Activated naive CD8-positive, alpha-beta T cell treated with anti-CD3 and anti-CD28 coated beads for 36 hours (primary cell): Measurements from ENCODE around the gene SAMHD1. TPM values are rescaled to one million over a fixed set of nuclear protein-coding genes. Genes with fewer than 3 reads are reported as not detected.
"Not testable (repeated sequence)": the region's sequence is repeated elsewhere in the genome, so short reads cannot be mapped to it uniquely, and the experiment has no call there.

Source experiments
- DNase-seq: peaks from one replicate; pipeline ENCODE4 v3.0.0; 2021
- H3K27ac Mint-ChIP-seq: one replicate; pipeline ENCODE4 v1.8.0; 2022; ENCODE audit warnings: mild to moderate bottlenecking, moderate library complexity, mixed read lengths
- H3K27me3 Mint-ChIP-seq: one replicate; pipeline ENCODE4 v1.8.0; 2022; ENCODE audit warnings: mild to moderate bottlenecking, mixed read lengths
- H3K36me3 Mint-ChIP-seq: one replicate; pipeline ENCODE4 v1.8.0; 2021; ENCODE audit warnings: mild to moderate bottlenecking, mixed read lengths
- H3K4me1 Mint-ChIP-seq: one replicate; pipeline ENCODE4 v1.8.0; 2021; ENCODE audit warnings: mixed read lengths
- H3K4me3 Mint-ChIP-seq: one replicate; pipeline ENCODE4 v1.8.0; 2022; ENCODE audit warnings: mild to moderate bottlenecking, moderate library complexity, mixed read lengths
- H3K9me3 Mint-ChIP-seq: one replicate; pipeline ENCODE4 v1.8.0; 2022; ENCODE audit warnings: mixed read lengths
- total RNA-seq, 2 experiments: library from RNA; stranded (reverse); gene quantifications; one replicate each; pipeline ENCODE4 v1.2.3, GENCODE V29; 2021

SAMHD1 gene
- total RNA-seq, 2 experiments from 2014 or later: 35.6 to 43.2 TPM

DNA sequence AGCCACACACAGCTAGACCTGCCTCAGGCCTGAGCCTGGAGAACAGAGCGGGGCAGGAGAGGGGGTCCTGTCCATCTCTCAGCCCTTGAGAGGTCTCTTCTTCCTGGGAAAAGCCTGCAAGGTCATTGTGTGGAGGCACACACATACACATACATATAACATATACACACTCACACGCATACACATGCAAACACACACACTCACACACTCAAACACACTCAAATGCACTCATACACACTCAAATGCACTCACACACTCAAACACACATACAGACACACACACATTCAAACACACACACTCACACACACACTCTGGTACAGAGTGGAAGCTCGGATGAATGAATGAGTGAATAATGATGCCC is 75.1 kb downstream of the SAMHD1 start:
- Mint-ChIP-seq H3K4me1 (peaks cover under 1% of the 10 kb centered on the region), H3K36me3 (no peaks in the 10 kb centered on the region), H3K9me3 (no peaks in the 10 kb centered on the region), H3K27ac (no peak overlapping the region), H3K27me3 (no peaks in the 10 kb centered on the region), H3K4me3 (no peak overlapping the region)
- no peak for DNase-seq

DNA sequence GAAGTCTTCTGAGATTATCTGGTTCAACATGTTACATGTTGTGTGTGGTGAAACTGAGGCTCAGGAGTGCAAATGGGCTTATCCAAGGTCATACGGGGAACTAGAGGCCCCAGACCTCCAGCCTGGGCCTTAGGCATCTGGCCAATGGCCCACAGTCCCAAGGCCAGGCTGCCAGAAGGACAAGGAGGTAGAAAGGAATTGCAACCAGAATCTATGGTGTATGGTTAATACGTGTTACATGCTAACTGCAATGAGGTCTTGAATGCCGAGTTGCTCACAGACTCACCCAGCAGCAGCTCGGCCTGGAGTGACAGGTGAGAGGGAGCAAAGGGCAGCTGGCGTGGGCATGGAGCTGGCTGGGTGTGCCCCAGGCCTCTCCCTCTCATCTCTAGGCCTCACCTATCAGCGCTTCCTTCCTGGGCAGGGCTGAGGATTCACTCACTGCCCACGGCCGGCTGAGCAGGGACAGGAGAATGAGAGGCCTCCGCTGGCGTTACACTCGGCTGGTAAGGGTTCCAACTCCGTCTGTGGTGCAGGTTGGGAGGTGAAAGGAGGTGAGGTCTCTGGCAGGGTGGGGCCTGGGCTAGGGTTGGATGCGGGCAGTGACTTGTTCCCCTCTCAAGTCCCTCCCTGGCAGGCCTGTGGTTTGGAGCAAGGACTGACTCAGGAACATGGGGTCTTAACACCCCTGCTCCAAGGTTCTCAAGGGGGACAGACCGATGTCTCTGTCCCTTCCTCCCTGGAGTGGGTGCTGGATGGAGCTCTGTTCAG is 75.6 kb downstream of the SAMHD1 start, which contains the start of gene TLDC2:
Gene TLDC2 (plus strand): TSS at position 437 of the 771 bp plus-strand sequence. CDS start 37 bp downstream, at position 474.
- H3K9me3 Mint-ChIP-seq: no peaks in the 10 kb centered on the region

DNA sequence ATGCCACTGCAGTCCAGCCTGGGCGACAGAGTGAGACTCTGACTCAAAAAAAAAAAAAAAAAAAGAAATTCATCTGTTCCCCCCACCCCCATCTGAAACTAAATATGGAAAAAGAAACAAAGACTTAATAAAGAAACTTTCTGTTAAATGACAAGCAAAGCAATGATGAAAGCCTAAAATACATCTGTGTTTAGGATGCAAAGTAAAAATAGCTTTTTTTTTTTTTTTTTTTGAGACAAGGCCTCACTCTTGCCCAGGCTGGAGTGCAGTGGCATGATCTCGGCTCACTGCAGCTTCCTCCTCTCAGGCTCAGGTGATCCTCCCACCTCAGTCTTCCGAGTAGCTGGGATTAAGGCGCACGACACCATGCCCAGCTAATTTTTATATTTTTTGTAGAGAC is 76.4 kb downstream of the SAMHD1 start:
- H3K36me3 Mint-ChIP-seq, H3K27ac Mint-ChIP-seq, H3K9me3 Mint-ChIP-seq, DNase-seq, H3K4me3 Mint-ChIP-seq, H3K27me3 Mint-ChIP-seq, H3K4me1 Mint-ChIP-seq: not testable (repeated sequence)

More for the DNA sequence above, 75.6 kb downstream of the SAMHD1 start, which contains the start of gene TLDC2:
- Mint-ChIP-seq H3K27me3 (no peaks in the 10 kb centered on the region), H3K27ac (no peak within 1 kb of the TSS), H3K4me1 (no peaks in the 10 kb centered on the region), H3K4me3 (no peak within 1 kb of the TSS), H3K36me3 (no peaks in the 10 kb centered on the region)
- no peak for DNase-seq

DNA sequence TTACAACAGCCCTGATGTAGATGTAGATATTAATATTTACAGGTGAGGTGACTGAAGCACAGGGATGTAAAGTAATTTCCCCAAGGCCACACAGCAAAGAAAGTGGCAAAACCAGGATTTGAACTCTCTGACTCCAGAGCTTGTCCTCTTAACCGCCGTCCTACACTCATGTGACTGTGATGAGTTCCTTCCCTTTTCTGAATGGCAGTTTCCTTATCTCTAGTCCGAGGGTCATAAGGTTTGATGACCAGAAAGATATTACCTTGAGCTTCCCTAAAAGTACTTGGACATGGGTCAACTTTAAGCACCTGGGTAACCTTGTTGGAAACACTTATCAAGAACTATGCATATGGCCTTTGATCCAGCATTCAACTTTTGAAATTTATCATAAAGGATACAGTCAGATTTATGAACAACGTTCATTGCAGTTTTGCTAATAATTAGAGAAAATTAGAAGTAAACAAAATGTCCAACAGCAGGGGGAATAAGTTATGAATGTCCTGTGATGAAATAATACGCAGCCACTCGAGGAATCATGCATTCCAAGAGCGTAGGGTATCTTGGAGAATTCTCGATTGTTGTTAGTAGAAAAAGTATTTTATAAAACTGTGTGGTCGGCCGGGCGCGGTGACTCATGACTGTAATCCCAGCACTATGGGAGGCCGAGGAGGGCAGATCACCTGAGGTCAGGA is 77.9 kb downstream of the SAMHD1 start:
- Mint-ChIP-seq H3K36me3 (no peaks in the 10 kb centered on the region), H3K9me3 (no peaks in the 10 kb centered on the region), H3K4me1 (no peaks in the 10 kb centered on the region), H3K27me3 (no peaks in the 10 kb centered on the region), H3K4me3 (no peak overlapping the region), H3K27ac (no peak overlapping the region)
- no peak for DNase-seq

DNA sequence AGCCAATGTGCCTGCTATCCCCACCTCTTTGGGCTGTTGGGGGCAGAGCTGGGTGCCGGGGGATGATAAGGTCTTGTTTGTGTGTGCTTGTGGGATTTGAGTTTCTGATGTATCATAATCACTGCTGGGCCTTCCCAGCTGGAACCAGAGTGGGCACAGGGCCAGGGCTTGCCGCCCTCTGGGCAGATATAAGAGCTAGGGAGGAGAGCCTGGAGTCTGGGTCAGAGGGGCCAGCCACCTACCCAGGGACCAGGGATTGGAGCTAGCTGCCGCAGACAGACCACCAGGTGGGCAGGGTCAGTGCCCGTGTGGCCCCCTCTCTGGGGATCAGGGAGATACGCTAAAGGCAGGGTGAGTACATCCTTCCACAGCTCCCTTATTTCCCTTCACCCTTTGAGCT is 78.7 kb downstream of the SAMHD1 start:
- Mint-ChIP-seq H3K4me1 (no peaks in the 10 kb centered on the region), H3K4me3 (no peak overlapping the region), H3K27me3 (no peaks in the 10 kb centered on the region), H3K9me3 (no peaks in the 10 kb centered on the region), H3K36me3 (no peaks in the 10 kb centered on the region), H3K27ac (no peak overlapping the region)
- DNase-seq: no peak

DNA sequence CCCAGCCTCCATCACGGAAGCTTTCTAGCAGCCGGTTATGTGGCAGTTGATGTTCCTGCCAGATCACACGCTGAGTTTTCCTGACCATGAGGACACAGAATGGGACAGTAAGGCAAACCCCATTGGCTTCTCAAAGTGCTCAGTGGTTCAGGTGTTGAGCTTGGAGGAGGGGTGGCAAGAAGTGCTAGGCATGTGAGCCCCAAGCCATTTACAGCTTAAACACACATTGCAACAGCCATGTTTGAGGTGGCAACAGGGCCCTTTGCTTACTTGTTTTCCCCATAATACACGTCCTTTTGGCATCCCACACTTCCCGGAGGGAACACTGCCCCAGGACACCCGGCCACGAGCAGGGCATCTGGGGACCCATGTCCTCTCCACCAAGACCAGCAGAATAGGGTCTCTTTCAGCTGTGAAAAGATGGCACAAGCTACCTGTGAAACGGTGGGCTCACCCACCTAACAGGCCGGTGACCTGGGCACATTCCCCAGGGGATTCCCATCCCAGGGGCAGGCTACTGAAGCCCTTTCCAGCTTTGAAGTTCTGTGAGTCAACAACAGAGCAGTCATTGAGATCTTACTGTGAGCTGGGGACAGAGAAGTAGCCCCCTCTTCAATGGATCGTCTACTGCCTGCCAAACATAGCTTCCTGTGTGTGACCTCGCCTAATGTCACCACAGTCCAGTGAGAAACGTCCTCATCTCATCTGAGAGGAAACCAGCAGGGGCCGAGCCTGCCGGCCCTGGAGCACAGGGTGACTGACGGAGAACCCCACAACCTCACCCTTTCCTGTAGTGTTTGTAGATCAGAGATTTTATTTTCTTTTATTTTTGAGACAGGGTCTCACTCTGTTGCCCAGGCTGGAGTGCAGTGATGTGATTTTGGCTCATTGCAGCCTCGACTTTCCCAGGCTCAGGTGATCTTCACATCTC is 79.6 kb downstream of the SAMHD1 start:
- Mint-ChIP-seq H3K4me3 (no peak overlapping the region), H3K27ac (no peak overlapping the region), H3K36me3 (no peaks in the 10 kb centered on the region), H3K27me3 (no peaks in the 10 kb centered on the region), H3K4me1 (no peaks in the 10 kb centered on the region), H3K9me3 (no peaks in the 10 kb centered on the region)
- DNase-seq: no peak

DNA sequence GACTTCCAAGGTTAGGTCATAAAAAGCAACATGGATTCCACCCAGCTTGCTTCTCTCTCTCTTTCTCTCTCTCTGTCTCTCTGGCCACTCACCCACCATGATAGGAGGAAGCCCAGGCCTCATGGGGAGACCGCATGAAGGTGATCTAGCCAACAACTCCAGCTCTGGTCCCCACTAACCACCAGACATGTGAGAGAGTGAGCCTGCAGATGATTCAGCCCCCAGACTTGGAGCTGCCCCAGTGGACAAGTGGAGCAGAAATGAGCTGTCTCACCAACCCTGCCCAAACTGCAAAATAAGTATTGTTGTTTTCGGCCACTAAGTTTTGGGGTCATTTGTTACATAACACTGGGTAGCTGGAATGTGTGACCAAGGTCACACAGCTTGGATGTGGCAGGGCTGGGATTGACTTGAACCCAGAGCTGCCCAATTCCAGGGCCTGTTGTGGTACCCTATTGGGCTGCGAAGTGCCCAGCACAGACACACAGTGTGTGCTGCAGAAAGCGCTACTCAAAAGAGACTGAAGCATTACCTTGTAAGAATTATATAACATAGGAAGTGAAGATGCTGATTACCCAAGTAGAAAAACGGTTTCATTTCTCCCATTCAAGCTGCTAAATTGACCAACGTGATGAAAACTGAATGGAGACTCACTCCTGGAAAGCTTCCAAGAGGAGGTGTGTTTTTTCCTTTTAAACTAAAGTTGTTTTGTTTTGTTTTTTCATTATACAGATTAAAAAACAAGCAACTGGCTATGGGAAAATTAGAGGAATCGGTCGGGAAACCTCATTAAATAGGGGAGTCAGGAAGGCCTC is 84.6 kb downstream of the SAMHD1 start:
- Mint-ChIP-seq H3K36me3 (no peaks in the 10 kb centered on the region), H3K4me1 (no peaks in the 10 kb centered on the region), H3K27ac (no peak overlapping the region)

DNA sequence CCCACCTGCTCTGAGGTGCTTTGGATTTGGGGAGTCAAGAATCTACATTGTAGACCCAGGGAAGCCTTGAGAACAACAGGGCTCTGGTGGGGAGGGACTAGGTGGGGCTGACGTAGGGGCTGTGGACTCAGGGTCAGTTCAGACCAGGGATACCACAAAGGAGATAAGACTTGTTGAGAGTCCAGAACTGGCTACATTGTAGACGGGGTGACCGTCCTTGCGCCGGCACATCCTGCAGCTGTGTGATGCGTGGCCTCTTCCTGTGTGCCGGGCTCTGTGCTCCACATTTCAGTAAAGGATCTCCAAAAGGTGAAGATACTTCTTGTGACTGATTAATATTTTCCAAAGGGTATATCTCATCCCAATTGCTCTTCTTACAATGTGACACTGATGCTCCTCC is 85.3 kb downstream of the SAMHD1 start:
- Mint-ChIP-seq H3K4me1 (no peaks in the 10 kb centered on the region), H3K36me3 (no peaks in the 10 kb centered on the region), H3K9me3 (no peaks in the 10 kb centered on the region), H3K27me3 (peaks cover 5% of the 10 kb centered on the region), H3K4me3 (no peak overlapping the region), H3K27ac (no peak overlapping the region)
- no peak for DNase-seq

More for the DNA sequence above, 84.6 kb downstream of the SAMHD1 start:
- Mint-ChIP-seq H3K4me3 (no peak overlapping the region), H3K9me3 (no peaks in the 10 kb centered on the region), H3K27me3 (peaks cover 5% of the 10 kb centered on the region)
- no peak for DNase-seq

DNA sequence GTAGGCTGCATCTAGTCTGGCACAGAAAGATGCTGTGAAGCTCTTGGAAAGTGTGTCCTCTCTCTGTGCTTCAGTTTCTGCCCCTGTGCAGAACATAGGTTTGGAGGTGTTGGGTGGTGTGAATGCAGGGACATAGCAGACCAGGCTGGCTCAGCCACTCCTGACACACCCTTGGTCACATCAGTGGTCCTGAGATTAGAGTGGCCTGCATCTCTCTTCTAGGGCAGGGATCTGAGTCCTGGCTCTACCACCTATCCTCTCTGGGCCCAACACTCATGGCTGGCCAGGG is 85.7 kb downstream of the SAMHD1 start:
- Mint-ChIP-seq H3K27ac (no peak overlapping the region), H3K9me3 (no peaks in the 10 kb centered on the region), H3K4me1 (no peaks in the 10 kb centered on the region), H3K27me3 (peaks cover 5% of the 10 kb centered on the region), H3K36me3 (no peaks in the 10 kb centered on the region), H3K4me3 (no peak overlapping the region)
- no peak for DNase-seq

DNA sequence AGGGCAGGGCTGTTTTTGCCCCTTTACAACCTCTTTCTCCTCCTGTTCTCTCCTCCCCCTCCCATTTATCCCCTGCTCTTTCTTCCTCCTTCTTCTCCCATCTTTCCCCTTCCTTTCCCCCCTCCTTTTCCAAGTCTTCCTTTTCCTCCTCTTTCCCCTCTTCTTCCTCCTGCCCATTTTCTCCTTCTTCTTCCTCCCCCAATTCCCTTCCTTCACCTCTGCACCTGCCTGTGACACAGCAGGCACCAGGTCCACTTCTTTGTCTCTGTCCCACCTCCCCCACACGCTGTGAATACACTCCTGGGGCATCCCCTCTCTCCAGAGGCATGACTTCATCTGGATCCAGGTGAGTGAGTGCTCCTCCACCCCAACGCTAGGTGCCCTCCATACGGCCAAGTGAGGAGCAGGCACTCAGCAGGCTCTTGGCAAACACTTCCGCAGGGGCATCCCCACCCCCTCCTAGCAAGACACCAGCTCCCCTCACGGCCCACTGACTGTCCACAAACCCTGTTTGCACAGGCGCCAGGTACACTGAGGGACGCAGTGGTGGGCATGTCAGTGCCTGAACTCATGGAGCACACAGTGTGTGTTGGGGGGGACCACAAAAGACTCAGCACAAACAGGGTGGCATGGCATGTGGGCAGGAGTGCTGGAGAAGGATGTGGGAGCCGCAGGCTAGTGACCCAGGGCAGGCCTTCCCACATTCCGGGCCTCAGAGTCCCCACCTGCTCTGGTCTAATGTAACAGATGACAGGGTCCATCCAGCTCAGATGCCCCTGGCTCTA is 86.2 kb downstream of the SAMHD1 start:
- Mint-ChIP-seq H3K4me1 (no peaks in the 10 kb centered on the region), H3K27me3 (peaks cover 5% of the 10 kb centered on the region), H3K36me3 (no peaks in the 10 kb centered on the region), H3K9me3 (no peaks in the 10 kb centered on the region), H3K4me3 (peak overlapping the region; percentile 54), H3K27ac (no peak overlapping the region)
- DNase-seq: no peak

DNA sequence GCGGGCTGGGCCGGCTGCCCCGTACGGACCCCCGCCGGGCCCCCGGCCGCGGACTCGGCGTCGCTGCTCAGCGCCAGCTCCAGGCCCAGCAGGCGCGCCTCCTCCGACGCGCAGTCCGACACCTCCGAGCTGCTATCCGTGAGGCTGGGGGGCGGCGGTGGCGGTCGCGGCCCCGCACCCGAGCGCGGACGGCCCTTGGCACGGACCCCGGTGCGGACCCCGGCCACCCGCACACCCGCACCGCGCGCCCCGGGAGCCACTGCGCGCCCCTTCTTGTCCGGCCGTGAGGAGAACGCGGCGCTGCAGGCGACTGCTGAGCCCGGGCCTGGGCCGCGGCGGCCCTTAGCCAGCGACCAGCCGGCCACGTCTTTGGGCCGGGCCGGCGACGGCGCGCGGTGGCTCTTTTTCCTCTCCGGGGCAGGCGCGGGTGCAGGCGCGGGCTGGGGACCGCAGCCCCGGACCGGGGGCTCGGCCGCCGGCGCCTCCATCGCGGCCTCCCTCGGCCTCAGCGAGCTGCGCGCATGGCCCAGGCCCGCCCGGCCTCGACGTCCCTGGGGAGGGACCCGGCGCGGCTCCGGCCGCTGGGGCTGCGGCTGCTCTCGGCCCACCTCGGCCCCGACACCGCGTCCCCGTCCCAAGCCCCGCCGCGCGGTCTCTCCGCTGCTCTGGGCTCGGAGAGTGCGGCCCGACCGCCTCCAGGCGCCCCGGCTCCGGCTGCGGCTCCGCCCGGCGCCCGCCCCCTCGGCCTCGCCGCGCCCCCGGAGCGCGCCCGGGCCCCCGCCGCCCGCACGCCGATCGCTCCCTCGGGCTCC is 88.4 kb downstream of the SAMHD1 start:
- DNase-seq: no peak
- H3K27ac Mint-ChIP-seq: no peak overlapping the region
- H3K27me3 Mint-ChIP-seq: peaks cover 5% of the 10 kb centered on the region
- no peaks in the 10 kb centered on the region for H3K36me3 Mint-ChIP-seq
- H3K4me3 Mint-ChIP-seq: no peak overlapping the region
- H3K9me3 Mint-ChIP-seq: no peaks in the 10 kb centered on the region
- H3K4me1 Mint-ChIP-seq: no peaks in the 10 kb centered on the region

DNA sequence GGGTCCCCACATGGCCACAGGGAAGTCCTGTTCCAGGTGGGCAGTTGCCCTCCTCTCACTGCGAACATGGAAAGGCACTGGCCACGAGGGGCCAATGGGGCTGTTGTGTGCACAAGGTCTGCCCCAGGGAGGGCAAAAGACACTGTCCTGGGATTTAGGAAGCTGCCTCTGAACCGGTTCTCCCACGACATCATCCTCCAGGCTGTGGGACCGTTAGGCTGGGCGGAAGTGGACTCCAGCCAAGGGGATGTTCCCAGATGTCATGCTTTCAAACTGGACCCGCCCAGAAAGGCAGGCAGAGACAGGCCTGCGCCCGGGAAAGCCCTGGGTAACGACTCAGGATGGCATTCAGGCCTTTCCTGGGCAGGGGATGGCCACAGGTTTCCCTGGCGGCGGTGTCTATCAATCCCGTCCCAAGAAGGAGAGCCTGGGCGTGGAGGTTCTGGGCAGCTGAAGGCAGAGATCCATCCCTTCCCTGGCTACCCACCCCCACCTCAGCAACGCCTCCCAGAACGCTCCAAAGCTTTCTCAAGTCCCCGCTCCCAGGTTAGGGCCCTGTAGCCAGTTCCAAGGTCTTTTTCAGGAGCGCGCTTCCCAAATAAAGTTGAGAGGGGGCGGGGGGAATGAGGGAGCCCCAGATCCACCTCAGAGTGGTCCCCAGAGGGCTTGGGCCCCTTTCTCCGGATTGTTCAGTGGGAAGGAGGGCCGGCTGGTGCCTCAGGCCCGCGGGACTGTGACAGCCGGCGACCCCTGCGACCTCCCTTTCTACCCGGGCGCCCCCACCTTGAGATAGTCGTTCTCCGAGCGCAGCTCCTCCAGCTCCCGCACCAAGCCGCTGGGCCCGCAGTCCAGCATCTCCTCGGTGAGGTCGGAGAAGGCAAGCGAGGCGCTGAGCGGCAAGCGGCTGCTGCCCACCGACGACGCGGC is 89.4 kb downstream of the SAMHD1 start:
- no peaks in the 10 kb centered on the region for H3K36me3 Mint-ChIP-seq
- no peak for DNase-seq
- no peaks in the 10 kb centered on the region for H3K9me3 Mint-ChIP-seq

DNA sequence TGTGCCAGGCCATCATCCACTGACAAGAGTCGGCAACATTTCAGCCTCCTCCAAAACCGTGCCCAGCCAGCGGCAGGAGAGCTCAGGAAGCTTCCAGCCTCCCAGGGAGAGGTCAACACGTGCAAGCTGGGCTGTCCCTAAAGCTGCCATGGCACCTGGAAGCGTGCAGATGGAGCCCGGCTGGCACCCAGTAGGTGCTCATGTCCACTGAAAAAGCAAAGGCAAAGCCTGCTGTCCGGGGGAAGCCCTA is 90.0 kb downstream of the SAMHD1 start:
- H3K27me3 Mint-ChIP-seq: peaks cover 5% of the 10 kb centered on the region
- H3K36me3 Mint-ChIP-seq: no peaks in the 10 kb centered on the region
- no peak overlapping the region for H3K27ac Mint-ChIP-seq
- H3K9me3 Mint-ChIP-seq: no peaks in the 10 kb centered on the region
- H3K4me1 Mint-ChIP-seq: peaks cover 8% of the 10 kb centered on the region
- no peak overlapping the region for H3K4me3 Mint-ChIP-seq
- DNase-seq: no peak

More for the DNA sequence above, 89.4 kb downstream of the SAMHD1 start:
- peak overlapping the region; percentile 4 for H3K4me3 Mint-ChIP-seq
- H3K4me1 Mint-ChIP-seq: peaks cover 2% of the 10 kb centered on the region
- H3K27ac Mint-ChIP-seq: no peak overlapping the region
- H3K27me3 Mint-ChIP-seq: peaks cover 5% of the 10 kb centered on the region
